GM12878 (cell line): ENCODE measurements around the gene NGRN. TPM values are rescaled to one million over a fixed set of nuclear protein-coding genes. Genes with fewer than 3 reads are reported as not detected.
A peak's percentile ranks its signal among the peaks of the same experiment; 100 is the strongest.
"Not testable (repeated sequence)": the region's sequence is repeated elsewhere in the genome, so short reads cannot be mapped to it uniquely, and the experiment has no call there.

Experiments used
- ATAC-seq: fragments of 200-7000 bp; cut with Tn5 transposase; 3 replicates; pipeline ENCODE4 v1.9.1; 2020; ENCODE audit warnings: mild to moderate bottlenecking, moderate library complexity
- BruUV-seq: library from RNA; stranded (reverse); fragments of 400-500 nt; replicated peaks from 2 replicates; lab custom pipeline; 2021; lab: Mats Ljungman, UMichigan
- CTCF ChIA-PET: fragments of 300-600 bp; sonication (Branson Sonifier 250); formaldehyde crosslinking; extraction: SDS; loops from one replicate; lab custom pipeline; 2021; ENCODE audit warnings: inconsistent platforms; lab: Yijun Ruan, JAX
- POLR2A ChIA-PET: fragments of 350-600 bp; formaldehyde crosslinking; extraction: SDS; loops from one replicate; lab custom pipeline; 2021; ENCODE audit warnings: inconsistent platforms; lab: Charles Lee
- RAD21 ChIA-PET: fragments of 300-600 bp; sonication (Branson Sonifier 250); formaldehyde crosslinking; loops from one replicate; lab custom pipeline; 2023; ENCODE audit warnings: antibody characterized with exemption; ENCODE audit not compliant: unreplicated experiment; lab: Charles Lee
- SMC1A ChIA-PET: fragments of 300-600 bp; sonication (Branson Sonifier 250); formaldehyde crosslinking; loops from one replicate; lab custom pipeline; 2023; ENCODE audit not compliant: unreplicated experiment, uncharacterized antibody; lab: Charles Lee
- DNase-seq: peaks from one replicate; pipeline ENCODE4 v3.0.0-alpha.2; 2011; ENCODE audit warnings: low read depth, low spot score
- FAIRE-seq: peaks from 3 replicates; lab custom pipeline; 2011; peaks lifted over from hg19 to GRCh38; lab: Jason Lieb, UNC
- H2AFZ ChIP-seq: 2 replicates; pipeline ENCODE4 v1.6.0; 2011; ENCODE audit warnings: low read depth, low read length, control low read depth; ENCODE audit not compliant: control insufficient read depth
- H3K27ac ChIP-seq: 2 replicates; pipeline ENCODE4 v1.5.1; 2011; ENCODE audit warnings: control low read depth; ENCODE audit not compliant: control insufficient read depth, insufficient read depth
- H3K27me3 ChIP-seq, 2 experiments: replicated peaks in 1 of 2; 2 replicates each; pipeline versions ENCODE4 v1.6.0 to v1.6.1; 2011; ENCODE audit warnings: low read length in 1 of 2; ENCODE audit not compliant: control insufficient read depth in 2 of 2, insufficient read depth in 2 of 2
- H3K36me3 ChIP-seq, 2 experiments: 2 replicates each; pipeline ENCODE4 v1.5.1; 2011; ENCODE audit warnings: low read length in 1 of 2; ENCODE audit not compliant: control insufficient read depth in 2 of 2, insufficient read depth in 2 of 2
- H3K4me1 ChIP-seq: 2 replicates; pipeline ENCODE4 v1.6.1; 2011; ENCODE audit warnings: mild to moderate bottlenecking, low read length, moderate library complexity, mixed read lengths; ENCODE audit not compliant: control insufficient read depth, insufficient read depth
- H3K4me2 ChIP-seq: 2 replicates; pipeline ENCODE4 v1.6.0; 2011; ENCODE audit warnings: control low read depth; ENCODE audit not compliant: control insufficient read depth, insufficient read depth
- H3K4me3 ChIP-seq: fragments of 200-600 bp; sonication (generic); 2 replicates; pipeline ENCODE4 v1.5.1; 2016
- H3K79me2 ChIP-seq: 2 replicates; pipeline ENCODE4 v1.6.0; 2011; ENCODE audit warnings: low read length; ENCODE audit not compliant: control insufficient read depth, insufficient read depth
- H3K9ac ChIP-seq: 2 replicates; pipeline ENCODE4 v1.8.0; 2011; ENCODE audit warnings: low read length, control low read depth, mixed read lengths; ENCODE audit not compliant: control insufficient read depth, insufficient read depth
- H3K9me3 ChIP-seq: replicated peaks from 3 replicates; pipeline ENCODE4 v1.5.1; 2011; ENCODE audit warnings: mild to moderate bottlenecking, low read length; ENCODE audit not compliant: control insufficient read depth, insufficient read depth
- H4K20me1 ChIP-seq: 2 replicates; pipeline ENCODE4 v1.6.0; 2011; ENCODE audit not compliant: control insufficient read depth, insufficient read depth
- ATF7 ChIP-seq: fragments of 450-650 bp; IDR thresholded peaks from 2 replicates; pipeline ENCODE4 v1.6.1; 2016; ENCODE audit warnings: low read depth, mild to moderate bottlenecking
- BHLHE40 ChIP-seq, 2 experiments: fragments of 450-650 bp in 1 of 2; IDR thresholded peaks; 2 replicates each; pipeline ENCODE4 v1.6.1; 2011 to 2017; ENCODE audit warnings: low read depth in 2 of 2, borderline replicate concordance in 1 of 2, improper control_type of control experiment in 1 of 2, low read length in 1 of 2, mild to moderate bottlenecking in 1 of 2
- CBFB ChIP-seq: IDR thresholded peaks from 2 replicates; pipeline ENCODE4 v1.6.1; 2016; ENCODE audit warnings: antibody characterized with exemption, low read depth
- CBX5 ChIP-seq: sonication (generic); IDR thresholded peaks from 2 replicates; pipeline ENCODE4 v1.6.1; 2016; ENCODE audit warnings: low read depth, moderate library complexity, mild to moderate bottlenecking, inconsistent platforms
- EP300 ChIP-seq, 2 experiments: fragments of 150-350 bp in 1 of 2; IDR thresholded peaks; 2 replicates each; pipeline ENCODE4 v1.6.1; 2011 to 2012; ENCODE audit warnings: low read depth in 2 of 2, low read length in 2 of 2, borderline replicate concordance in 1 of 2, improper control_type of control experiment in 1 of 2, inconsistent platforms in 1 of 2; ENCODE audit not compliant: control insufficient read depth in 1 of 2
- GABPA ChIP-seq: IDR thresholded peaks from 2 replicates; pipeline ENCODE4 v1.6.1; 2014; ENCODE audit warnings: antibody characterized with exemption, low read depth, mild to moderate bottlenecking, inconsistent platforms
- IRF4 ChIP-seq: IDR thresholded peaks from 2 replicates; pipeline ENCODE4 v1.6.1; 2011; ENCODE audit warnings: low read depth, low read length
- JUNB ChIP-seq: IDR thresholded peaks from 2 replicates; pipeline ENCODE4 v1.6.1; 2016; ENCODE audit warnings: antibody characterized with exemption, mild to moderate bottlenecking
- KLF5 ChIP-seq: fragments of 450-650 bp; IDR thresholded peaks from 2 replicates; pipeline ENCODE4 v1.6.1; 2014; ENCODE audit warnings: mild to moderate bottlenecking; ENCODE audit not compliant: partially characterized antibody
- MEF2B ChIP-seq: fragments of 450-650 bp; IDR thresholded peaks from 2 replicates; pipeline ENCODE4 v1.6.1; 2018; ENCODE audit warnings: mild to moderate bottlenecking, moderate library complexity; ENCODE audit not compliant: partially characterized antibody, poor library complexity, severe bottlenecking
- MTA3 ChIP-seq: IDR thresholded peaks from 2 replicates; pipeline ENCODE4 v1.6.1; 2012; ENCODE audit warnings: low read length, inconsistent platforms, borderline replicate concordance
- NFIC ChIP-seq: IDR thresholded peaks from 2 replicates; pipeline ENCODE4 v1.6.1; 2012; ENCODE audit warnings: low read depth, mild to moderate bottlenecking, inconsistent platforms, low read length, moderate library complexity
- PML ChIP-seq: IDR thresholded peaks from 2 replicates; pipeline ENCODE4 v1.6.1; 2012; ENCODE audit warnings: low read length, inconsistent platforms
- RAD21 ChIP-seq: IDR thresholded peaks from 2 replicates; pipeline ENCODE4 v1.6.1; 2011; ENCODE audit warnings: mild to moderate bottlenecking, low read depth, low read length, moderate library complexity; ENCODE audit not compliant: insufficient read depth
- SMAD5 ChIP-seq: IDR thresholded peaks from 2 replicates; pipeline ENCODE4 v1.6.1; 2016; ENCODE audit warnings: antibody characterized with exemption, low read depth
- SUZ12 ChIP-seq: fragments of 200-600 bp; sonication (generic); IDR thresholded peaks from one replicate; pipeline ENCODE4 v1.6.1; 2018; ENCODE audit warnings: antibody characterized with exemption, mild to moderate bottlenecking; ENCODE audit not compliant: unreplicated experiment
- TBL1XR1 ChIP-seq: IDR thresholded peaks from 2 replicates; pipeline ENCODE4 v1.6.1; 2012; ENCODE audit warnings: low read depth, low read length, improper control_type of control experiment
- WGBS: methylation state at CpG from one replicate; pipeline ENCODE4 v1.1.6; 2016; ENCODE audit warnings: low lambda C conversion rate; ENCODE audit not compliant: insufficient replicate concordance, insufficient coverage; ENCODE audit errors: missing lambda C conversion rate; 5-methylcytosine and 5-hydroxymethylcytosine counted together
- in situ Hi-C: fragments of 300-500 bp; cut with MboI; formaldehyde crosslinking; loops from 9 replicates; pipeline ENCODE4 v1.14.3; 2018; ENCODE audit warnings: mixed read lengths
- intact Hi-C: fragments of 100-400 bp; cut with micrococcal nuclease; formaldehyde crosslinking; loops from one replicate; pipeline ENCODE4 v1.14.2; 2022; ENCODE audit not compliant: unreplicated experiment
- polyA plus RNA-seq, 11 experiments: library from polyadenylated mRNA; depleted of rRNA in 4 of 11; unstranded in 6 of 11; stranded (reverse) in 5 of 11; fragments of >200 nt; fragmentation: Nextera tagmentation in 4 of 11; fragmentation: Illumina TruSeq in 1 of 11; extraction: Ambion mirVana in 4 of 11; extraction: Trizol in 1 of 11; gene quantifications; 1 replicate in 1 of 11; 2 replicates in 10 of 11; pipeline versions ENCODE4 v1.2.1 to v1.2.3, GENCODE V29; 2011 to 2016; ENCODE audit warnings: inconsistent platforms in 2 of 11, missing spikeins in 2 of 11, low read depth in 1 of 11
- total RNA-seq, 4 experiments: library from RNA; depleted of rRNA in 3 of 4; stranded (reverse); fragments of >200 nt in 3 of 4; fragmentation: Illumina TruSeq in 1 of 4; extraction: Trizol in 1 of 4; gene quantifications; 2 replicates each; pipeline versions ENCODE4 v1.2.1 to v1.2.3, GENCODE V29; 2013 to 2021
- TF ChIP-seq, protein P1 (sequence below): fragments of 450-650 bp; IDR thresholded peaks from 2 replicates; pipeline ENCODE4 v1.6.1; 2017; ENCODE audit warnings: low read depth, mild to moderate bottlenecking, moderate library complexity
- TF ChIP-seq, protein P2 (sequence below): fragments of 450-650 bp; IDR thresholded peaks from 2 replicates; pipeline ENCODE4 v1.6.1; 2014; ENCODE audit warnings: mild to moderate bottlenecking
- TF ChIP-seq, protein P3 (sequence below), 3 experiments: IDR thresholded peaks in 2 of 3; conservative IDR thresholded peaks in 1 of 3; 2 replicates each; pipeline ENCODE4 v1.5.1; 2011; ENCODE audit warnings: low read depth in 3 of 3, low read length in 3 of 3, mild to moderate bottlenecking in 3 of 3, control low read depth in 2 of 3, moderate library complexity in 2 of 3, inconsistent platforms in 1 of 3, mixed read lengths in 1 of 3; ENCODE audit not compliant: control insufficient read depth in 2 of 3, insufficient read depth in 1 of 3; ENCODE audit errors: extremely low read depth in 1 of 3

Gene NGRN
- total and polyA plus RNA-seq, 10 of the 15 experiments (the other 5 are each of a cell fraction or from before 2014, with no cell fraction given), result 5.8 to 31.3 (median 23.2) TPM

DNA sequence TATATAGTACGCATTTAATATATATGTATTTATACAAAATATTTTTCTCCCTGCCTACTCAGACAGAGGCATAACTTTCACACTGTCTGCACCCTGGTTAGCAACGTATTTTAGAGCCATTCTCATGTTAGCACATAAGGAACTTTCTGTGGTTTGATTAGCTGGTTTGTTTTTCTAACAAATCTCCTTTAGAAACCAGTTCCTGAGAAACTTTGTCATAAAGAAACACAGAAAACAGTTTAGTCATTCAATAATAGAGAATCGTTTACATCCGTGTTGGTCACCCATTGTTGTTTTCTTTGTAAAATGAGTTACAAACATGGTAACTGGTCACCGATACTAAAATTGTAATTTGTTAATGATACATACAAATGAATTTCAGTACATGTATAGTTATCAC is 5.9 kb upstream of the NGRN start (continued):
- TF ChIP-seq, protein P1, sequence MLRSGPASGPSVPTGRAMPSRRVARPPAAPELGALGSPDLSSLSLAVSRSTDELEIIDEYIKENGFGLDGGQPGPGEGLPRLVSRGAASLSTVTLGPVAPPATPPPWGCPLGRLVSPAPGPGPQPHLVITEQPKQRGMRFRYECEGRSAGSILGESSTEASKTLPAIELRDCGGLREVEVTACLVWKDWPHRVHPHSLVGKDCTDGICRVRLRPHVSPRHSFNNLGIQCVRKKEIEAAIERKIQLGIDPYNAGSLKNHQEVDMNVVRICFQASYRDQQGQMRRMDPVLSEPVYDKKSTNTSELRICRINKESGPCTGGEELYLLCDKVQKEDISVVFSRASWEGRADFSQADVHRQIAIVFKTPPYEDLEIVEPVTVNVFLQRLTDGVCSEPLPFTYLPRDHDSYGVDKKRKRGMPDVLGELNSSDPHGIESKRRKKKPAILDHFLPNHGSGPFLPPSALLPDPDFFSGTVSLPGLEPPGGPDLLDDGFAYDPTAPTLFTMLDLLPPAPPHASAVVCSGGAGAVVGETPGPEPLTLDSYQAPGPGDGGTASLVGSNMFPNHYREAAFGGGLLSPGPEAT, result peak; percentile 42; the same call in 1 of the 2 replicates
- TF ChIP-seq BHLHE40 (IDR thresholded peaks at IDR 0.05; ENCODE audit: borderline replicate concordance in 1 of 2, low read depth in 2 of 2, low read length in 1 of 2) (peak; percentile 5 to 40; a peak in 2 of 4 replicates), MTA3 (peak; percentile 80; the same call in 1 of the 2 replicates), ATF7 (peak; percentile 73; the same call in 1 of the 2 replicates), CBX5 (peak; percentile 72; the same call in 1 of the 2 replicates), RAD21 (no peak), TBL1XR1 (peak; percentile 46; the same call in 1 of the 2 replicates), SMAD5 (no peak), GABPA (0 out of 2 replicates have a peak, but pooled peaks have one; percentile 39), EP300 (IDR thresholded peaks at IDR 0.05; ENCODE audit: borderline replicate concordance in 1 of 2, control insufficient read depth in 1 of 2, low read depth in 2 of 2, low read length in 2 of 2) (peak; percentile 74 to 87; a peak in 3 of 4 replicates), CBFB (peak; percentile 54; the same call in 1 of the 2 replicates), JUNB (peak; percentile 87), PML (0 out of 2 replicates have a peak, but pooled peaks have one; percentile 51), KLF5 (no peak), NFIC (peak; percentile 82), SUZ12 (no peak), MEF2B (peak; percentile 52), IRF4 (0 out of 2 replicates have a peak, but pooled peaks have one; percentile 52)
- TF ChIP-seq, protein P2, sequence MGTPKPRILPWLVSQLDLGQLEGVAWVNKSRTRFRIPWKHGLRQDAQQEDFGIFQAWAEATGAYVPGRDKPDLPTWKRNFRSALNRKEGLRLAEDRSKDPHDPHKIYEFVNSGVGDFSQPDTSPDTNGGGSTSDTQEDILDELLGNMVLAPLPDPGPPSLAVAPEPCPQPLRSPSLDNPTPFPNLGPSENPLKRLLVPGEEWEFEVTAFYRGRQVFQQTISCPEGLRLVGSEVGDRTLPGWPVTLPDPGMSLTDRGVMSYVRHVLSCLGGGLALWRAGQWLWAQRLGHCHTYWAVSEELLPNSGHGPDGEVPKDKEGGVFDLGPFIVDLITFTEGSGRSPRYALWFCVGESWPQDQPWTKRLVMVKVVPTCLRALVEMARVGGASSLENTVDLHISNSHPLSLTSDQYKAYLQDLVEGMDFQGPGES, result no peak
- TF ChIP-seq, protein P3, sequence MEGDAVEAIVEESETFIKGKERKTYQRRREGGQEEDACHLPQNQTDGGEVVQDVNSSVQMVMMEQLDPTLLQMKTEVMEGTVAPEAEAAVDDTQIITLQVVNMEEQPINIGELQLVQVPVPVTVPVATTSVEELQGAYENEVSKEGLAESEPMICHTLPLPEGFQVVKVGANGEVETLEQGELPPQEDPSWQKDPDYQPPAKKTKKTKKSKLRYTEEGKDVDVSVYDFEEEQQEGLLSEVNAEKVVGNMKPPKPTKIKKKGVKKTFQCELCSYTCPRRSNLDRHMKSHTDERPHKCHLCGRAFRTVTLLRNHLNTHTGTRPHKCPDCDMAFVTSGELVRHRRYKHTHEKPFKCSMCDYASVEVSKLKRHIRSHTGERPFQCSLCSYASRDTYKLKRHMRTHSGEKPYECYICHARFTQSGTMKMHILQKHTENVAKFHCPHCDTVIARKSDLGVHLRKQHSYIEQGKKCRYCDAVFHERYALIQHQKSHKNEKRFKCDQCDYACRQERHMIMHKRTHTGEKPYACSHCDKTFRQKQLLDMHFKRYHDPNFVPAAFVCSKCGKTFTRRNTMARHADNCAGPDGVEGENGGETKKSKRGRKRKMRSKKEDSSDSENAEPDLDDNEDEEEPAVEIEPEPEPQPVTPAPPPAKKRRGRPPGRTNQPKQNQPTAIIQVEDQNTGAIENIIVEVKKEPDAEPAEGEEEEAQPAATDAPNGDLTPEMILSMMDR (IDR thresholded peaks at IDR 0.05 in 2 of 3, conservative IDR thresholded peaks at IDR 0.05 in 1 of 3; ENCODE audit: control insufficient read depth in 2 of 3, extremely low read depth in 1 of 3, insufficient read depth in 1 of 3, low read depth in 3 of 3, low read length in 3 of 3), result no peak

DNA sequence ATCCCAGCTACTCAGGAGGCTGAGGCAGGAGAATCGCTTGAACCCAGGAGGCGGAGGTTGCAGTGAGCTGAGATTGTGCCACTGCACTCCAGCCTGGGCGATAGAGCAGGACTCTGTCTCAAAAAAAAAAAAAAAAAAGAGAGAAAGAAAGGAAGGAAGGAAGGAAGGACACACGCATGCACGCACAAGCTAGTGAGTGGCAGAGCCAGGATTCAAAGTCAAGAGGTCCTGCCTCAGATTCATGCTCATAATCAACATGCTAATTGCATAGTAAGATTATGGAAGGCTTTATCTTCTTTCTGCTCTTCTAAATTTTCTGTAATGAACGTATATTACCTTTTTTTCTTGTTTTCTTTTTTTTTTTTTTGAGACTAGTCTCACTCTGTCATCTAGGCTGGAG is 4.7 kb upstream of the NGRN start:
- SMC1A ChIA-PET, result interaction anchor here (0.9 to 1.5 kb wide), 4 partner anchors 12 to 117 kb away, joined by 3 read pairs; no protein-coding TSS in a partner anchor
- H3K9ac ChIP-seq, intact Hi-C loops, BruUV-seq, RAD21 ChIA-PET, H3K27me3 ChIP-seq, H3K27ac ChIP-seq, H3K4me3 ChIP-seq, H3K36me3 ChIP-seq, in situ Hi-C loops, H3K79me2 ChIP-seq, ATAC-seq, H4K20me1 ChIP-seq, H3K9me3 ChIP-seq, H3K4me2 ChIP-seq, DNase-seq, FAIRE-seq, H2AFZ ChIP-seq: not testable (repeated sequence)
- WGBS, result 100% methylated on average over 3 of the region's 6 CpGs
- POLR2A ChIA-PET, result interaction anchor here (0.7 to 1.6 kb wide), 3 partner anchors 56 to 330 kb away, joined by 3 to 6 read pairs (median 4); no protein-coding TSS in a partner anchor
- H3K4me1 ChIP-seq, result peaks cover 34% of the 10 kb centered on the region
- CTCF ChIA-PET, result interaction anchor here (0.6 to 3.6 kb wide), 3 partner anchors 28 to 237 kb away, joined by 3 to 10 read pairs (median 4); partner anchors contain the start of genes CIB1 and GDPGP1
